ENCODE data around the gene IFI6.
"Not testable (repeated sequence)": the region's sequence is repeated elsewhere in the genome, so short reads cannot be mapped to it uniquely, and the experiment has no call there.

The IFI6 gene

GRCh38 chr1:27630859-27631491 lies 41.0 kb downstream of the IFI6 start:
- TF ChIP-seq CTCF (IDR thresholded peaks at IDR 0.05; ENCODE audit: low read depth, low read length): no peak
- in situ Hi-C loops (cut with HindIII; ENCODE audit: low sequenced_read_pairs): no loop called here
- DNase-seq (ENCODE audit: low read depth, low spot score): no peak
- no peak overlapping the region for H3K4me3 ChIP-seq (ENCODE audit: low read depth, low read length)

GRCh38 chr1:27628712-27629111 lies 43.3 kb downstream of the IFI6 start:
- no peak for DNase-seq (ENCODE audit: low read depth, low spot score)
- TF ChIP-seq CTCF (IDR thresholded peaks at IDR 0.05; ENCODE audit: low read depth, low read length): no peak
- no peak overlapping the region for H3K4me3 ChIP-seq (ENCODE audit: low read depth, low read length)
- in situ Hi-C loops (cut with HindIII; ENCODE audit: low sequenced_read_pairs): no loop called here

GRCh38 chr1:27627733-27628132 lies 44.3 kb downstream of the IFI6 start:
- DNase-seq (ENCODE audit: low read depth, low spot score); H3K4me3 ChIP-seq (ENCODE audit: low read depth, low read length); in situ Hi-C loops (cut with HindIII; ENCODE audit: low sequenced_read_pairs): not testable (repeated sequence)

- H3K4me3 ChIP-seq (ENCODE audit: low read depth, low read length): no peak overlapping the region
- in situ Hi-C loops (cut with HindIII; ENCODE audit: low sequenced_read_pairs): no loop called here
- TF ChIP-seq CTCF (IDR thresholded peaks at IDR 0.05; ENCODE audit: low read depth, low read length): no peak
- DNase-seq (ENCODE audit: low read depth, low spot score): no peak
These were observed 44.9 kb downstream of the IFI6 start for GRCh38 chr1:27627061-27627460.

- DNase-seq (ENCODE audit: low read depth, low spot score): no peak
- H3K4me3 ChIP-seq (ENCODE audit: low read depth, low read length): no peak overlapping the region
- no peak for TF ChIP-seq CTCF (IDR thresholded peaks at IDR 0.05; ENCODE audit: low read depth, low read length)
- in situ Hi-C loops (cut with HindIII; ENCODE audit: low sequenced_read_pairs): no loop called here
These were observed 45.7 kb downstream of the IFI6 start for GRCh38 chr1:27626031-27626935.

GRCh38 chr1:27624467-27625178 lies 47.4 kb downstream of the IFI6 start:
- DNase-seq (ENCODE audit: low read depth, low spot score): no peak
- no peak overlapping the region for H3K4me3 ChIP-seq (ENCODE audit: low read depth, low read length)
- in situ Hi-C loops (cut with HindIII; ENCODE audit: low sequenced_read_pairs): no loop called here
- no peak for TF ChIP-seq CTCF (IDR thresholded peaks at IDR 0.05; ENCODE audit: low read depth, low read length)

Measured in astrocyte of the spinal cord (primary cell).